Activated T-helper 9 cell treated with anti-CD3 and anti-CD28 coated beads, Interleukin-2, amount 50 U/mL, for 16 hours (primary cell): ENCODE measurements around the gene ZBTB18.
"Not testable (repeated sequence)": the region's sequence is repeated elsewhere in the genome, so short reads cannot be mapped to it uniquely, and the experiment has no call there.

Source experiments
- DNase-seq: peaks from one replicate; pipeline ENCODE4 v3.0.0-alpha.2; 2020; ENCODE audit warnings: low read depth

Gene ZBTB18

DNA sequence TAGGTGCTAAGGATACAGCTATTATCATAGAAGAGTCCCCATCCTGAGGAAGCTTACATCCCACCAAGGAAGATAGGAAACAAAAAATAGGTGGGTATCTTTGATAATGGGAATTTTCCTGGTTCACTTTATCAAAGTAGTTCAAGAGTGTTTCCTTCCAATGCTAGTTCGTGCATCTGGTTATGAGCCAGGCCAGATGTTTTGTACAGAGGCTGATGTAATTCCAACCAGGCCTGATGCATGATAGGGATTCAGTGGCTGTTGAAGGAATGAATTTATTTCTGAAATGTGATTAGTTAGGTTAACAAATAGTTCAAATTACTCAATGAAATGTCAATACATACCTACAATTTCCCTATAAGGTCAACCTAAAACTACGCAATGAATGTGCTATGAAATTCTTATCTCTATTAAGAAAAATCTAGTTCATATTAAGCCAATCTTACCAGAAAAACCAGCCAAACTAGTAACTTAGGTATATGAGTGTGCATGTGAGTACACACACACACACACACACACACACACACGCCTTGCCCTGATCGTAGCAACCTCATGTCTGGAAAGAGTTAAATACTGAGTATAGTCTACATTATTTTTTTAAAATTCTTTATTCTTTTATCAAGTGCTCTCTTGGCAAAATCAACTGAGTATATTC lies 9.5 kb upstream of the ZBTB18 start:
- DNase-seq, result no peak

DNA sequence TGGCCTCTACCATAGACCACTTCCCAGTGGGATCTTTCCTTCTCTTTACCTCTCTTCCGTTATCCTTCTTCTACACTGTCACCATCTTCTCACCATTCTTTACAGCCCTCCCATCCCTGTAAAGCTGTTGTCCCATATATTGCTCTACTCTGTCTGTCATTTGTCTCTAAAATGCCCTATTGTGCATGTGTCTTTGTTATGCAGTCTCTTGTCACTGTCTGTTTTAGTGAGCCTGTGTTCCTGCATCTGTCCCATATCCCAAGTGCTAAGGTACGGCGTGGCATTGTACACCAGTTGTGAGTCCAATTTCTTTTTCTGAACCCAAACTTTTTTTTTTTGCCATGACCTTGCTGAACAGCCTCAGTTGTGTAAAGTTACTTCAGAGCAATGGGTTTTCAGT lies 8.8 kb upstream of the ZBTB18 start:
- no peak for DNase-seq

DNA sequence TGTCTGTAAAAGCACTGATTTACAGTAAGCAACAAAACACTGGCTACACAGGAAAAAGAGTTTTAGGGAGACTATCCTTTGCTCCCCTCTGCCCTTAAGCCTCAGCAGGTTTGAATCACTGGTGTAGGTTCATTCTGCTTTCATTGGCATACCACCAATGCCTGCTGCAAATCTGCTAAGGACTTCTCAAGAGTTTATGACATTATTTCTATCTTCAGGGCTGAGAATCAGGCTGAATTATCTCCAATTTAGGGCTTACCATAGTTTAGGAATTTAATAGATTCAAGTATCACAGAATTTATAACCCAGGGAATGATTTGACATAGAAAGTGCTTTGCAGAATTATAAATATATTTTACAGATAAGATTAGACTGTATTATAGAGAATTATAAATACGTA lies 6.7 kb upstream of the ZBTB18 start:
- DNase-seq, result no peak

DNA sequence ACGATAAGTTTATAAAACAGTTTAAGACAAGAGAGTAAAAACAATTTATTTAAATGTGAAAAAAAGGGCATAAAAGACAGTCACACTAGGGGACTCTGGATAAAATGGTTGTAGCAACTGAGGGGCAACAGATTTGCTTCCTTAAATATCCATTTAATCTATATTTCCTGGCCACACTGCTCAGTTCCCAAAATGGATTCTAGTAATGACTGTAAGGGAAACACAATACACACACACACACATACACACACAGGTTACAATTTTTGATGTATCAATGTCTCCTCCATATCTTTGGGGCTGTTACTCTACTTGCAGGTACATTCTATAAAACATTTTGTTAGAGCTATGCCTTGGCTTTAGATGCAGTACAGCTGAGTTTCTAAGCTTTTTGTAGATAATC lies 4.8 kb upstream of the ZBTB18 start:
- not testable (repeated sequence) for DNase-seq

DNA sequence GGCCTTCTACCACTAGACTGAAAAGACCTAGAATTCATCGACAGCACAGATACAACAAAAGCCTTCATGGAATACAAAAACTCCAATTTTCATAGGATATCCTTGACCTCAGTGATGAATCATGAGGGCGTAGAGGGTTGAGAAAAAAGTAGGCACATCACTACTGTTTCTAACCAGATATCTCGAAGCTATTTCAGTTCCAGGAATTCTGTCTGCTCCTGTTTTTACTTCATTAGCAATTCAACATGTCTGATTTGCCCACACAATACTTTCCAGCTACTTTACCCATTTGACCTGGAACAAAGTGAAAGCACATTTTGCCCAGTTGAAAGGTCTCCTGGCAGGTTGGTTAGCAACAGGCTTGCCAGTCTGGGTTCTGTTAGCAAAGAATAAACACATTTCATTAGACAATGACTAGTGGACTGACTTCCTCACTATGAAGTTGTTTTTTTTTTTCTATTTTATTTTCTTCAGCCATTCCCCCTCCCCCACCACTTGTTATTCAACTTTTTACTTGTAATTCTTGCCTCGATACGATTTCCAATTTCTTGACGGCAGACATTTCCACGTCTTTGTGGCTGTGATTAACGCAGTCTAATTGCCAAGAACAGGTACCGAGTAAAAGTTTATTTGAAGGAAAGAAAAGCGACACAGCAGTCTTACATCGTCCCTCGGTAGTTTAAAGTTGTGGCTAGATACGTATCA lies 4.0 kb upstream of the ZBTB18 start:
- no peak for DNase-seq

DNA sequence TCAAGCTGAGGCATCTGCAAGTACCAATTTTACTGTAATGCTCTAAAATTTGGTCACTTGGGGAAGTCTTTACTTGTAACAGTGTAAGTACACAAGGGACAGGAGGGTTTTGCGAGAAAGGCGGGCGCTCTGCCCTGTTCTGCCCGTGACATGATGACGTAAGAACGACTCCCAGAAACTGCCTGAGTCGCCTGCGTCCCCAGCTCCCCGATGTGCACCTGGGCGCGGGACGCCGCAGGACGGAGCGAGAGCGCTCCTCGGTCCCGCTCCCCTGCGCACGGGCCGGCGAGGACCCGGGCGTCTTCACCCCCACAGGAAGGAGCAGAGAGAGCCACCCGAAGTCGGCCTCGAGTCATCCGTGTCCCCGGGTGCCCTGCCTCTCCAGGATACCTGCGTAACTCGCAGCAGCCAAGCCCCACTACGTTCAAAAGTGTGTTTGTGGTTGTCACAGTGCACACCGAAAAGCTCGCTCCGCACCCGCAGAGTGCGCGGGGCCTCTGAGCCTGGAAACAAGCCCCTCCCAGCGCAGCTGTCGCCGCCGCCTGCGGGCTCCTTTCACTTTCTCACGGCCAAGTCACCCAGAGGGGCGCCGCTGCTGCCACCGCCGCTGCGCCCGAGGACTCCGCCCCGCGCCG lies 3.3 kb upstream of the ZBTB18 start:
- no peak for DNase-seq

DNA sequence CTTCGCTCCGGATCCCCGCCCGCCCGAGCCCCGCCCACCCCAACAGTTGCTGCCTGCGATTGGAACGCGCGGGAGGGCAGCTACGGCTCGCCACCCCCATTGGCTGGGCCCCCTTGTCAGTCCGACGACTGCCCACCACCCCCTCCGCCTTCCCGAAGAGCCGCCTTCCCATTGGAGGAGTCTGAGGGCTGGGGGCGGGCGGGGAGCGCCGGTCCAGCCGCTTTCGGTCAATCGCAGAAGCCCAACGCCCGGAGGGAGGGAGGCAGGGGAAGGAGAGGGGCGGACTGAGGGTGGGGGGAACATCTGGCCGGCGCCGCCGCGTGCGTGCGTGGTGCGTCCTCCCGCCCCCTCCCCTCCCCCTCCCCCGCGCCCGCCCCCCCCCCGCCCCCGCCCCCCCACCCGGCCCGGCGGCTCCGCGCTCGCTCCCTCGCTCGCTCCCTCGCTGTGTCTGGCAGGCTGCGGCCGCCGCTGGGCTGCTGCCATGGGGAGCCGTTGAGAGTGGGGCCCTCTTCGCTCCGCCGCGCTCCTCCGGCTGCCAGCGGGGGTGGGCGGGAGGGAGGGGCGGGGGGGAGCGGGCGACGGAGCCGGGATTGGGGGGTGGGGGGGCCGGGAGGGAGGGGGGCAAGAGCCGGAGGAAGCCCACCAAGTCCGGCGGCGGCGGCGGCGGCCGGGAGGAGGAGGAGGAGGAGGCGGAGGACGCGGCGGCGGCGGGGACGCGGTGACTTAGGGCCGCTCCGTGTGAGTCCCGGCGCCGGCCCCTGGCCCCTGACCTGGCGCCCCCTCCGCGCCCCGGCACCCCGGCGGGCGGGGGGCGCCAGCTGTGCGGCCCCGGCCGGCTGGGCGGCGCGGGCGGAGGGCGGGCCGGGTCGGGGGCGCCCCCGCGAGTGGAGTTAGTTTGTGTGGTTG lies 2.6 kb upstream of the ZBTB18 start:
- peak; percentile 96 for DNase-seq

DNA sequence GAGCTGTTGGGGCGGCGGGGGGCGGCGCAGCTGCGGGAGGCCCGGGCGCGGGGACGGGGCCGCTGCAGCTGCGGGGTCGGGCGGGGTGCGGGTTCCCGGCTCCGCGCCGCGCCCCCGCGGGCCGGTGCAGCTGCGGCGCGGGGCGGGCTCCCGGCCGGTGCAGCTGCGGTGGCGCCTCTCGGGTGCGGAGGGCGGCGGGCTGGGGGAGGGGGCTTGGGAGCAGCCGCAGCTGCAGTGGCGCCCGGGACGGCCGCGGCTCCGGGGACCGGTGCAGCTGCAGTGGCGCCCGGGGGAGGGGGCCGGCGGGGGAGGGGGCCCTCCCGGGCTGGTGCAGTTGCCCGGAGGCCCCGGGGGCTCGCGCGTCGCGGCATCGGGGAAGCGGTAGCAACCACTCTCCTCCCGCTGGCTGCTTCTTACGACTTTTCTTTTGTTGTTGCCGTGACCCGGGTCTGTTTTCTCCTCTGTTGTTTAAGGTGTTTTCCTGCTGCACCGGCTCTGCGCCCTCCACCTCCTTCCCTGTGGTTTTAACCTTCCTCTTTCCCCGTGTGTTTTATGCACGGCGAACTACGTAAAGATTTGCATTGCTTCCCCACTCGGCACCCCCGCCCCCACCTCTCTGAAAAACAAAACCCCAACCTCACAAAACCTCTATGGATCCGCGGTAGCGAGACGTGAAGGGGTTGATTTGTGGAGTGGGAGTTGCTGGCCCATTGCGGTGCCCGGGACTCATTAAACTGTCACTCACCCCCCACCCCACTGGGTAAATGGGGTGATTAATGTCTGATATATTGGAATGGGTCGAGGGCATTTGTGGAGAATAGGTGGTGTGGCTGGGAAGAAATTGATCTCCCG lies 1.7 kb upstream of the ZBTB18 start:
- peak; percentile 32 for DNase-seq

DNA sequence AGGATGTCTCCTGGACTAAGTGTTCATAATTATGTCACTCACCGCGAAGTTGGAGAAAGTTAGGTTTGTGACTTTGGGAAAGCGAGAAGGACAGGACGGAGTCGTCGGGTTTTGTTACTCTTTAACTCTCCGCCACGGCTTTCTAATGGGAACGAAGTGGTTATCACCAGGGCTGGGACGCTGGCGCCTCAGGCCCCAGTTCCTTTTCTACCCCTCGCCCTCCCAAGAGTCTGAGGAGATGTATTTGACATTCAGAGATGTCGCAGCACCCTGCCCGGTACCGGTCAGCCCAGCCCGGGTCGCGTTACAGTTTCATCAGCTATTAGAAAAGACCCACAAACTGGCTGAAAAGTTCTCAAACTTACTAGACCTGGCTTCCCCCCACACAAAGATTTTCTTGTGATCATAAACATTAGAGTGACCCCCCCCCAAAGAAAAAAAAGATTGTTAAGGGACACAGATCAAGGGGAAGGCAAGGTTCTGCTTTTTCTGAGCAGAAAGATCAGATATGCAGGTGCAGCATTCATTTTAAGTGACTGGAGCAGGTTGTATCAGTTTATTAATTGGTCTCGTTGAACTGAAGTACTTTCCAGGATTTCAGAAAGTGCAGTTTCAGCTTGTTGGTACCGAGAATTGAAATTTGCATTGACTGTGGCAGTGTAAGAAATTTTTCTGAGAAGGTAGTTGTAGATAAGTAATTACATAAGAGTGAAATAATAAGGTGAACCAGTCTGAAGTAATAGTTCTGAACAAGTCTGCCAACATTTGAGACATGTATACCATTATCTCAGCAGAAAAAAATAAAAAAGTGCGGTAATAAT lies 859 bp upstream of the ZBTB18 start:
- DNase-seq, result no peak

DNA sequence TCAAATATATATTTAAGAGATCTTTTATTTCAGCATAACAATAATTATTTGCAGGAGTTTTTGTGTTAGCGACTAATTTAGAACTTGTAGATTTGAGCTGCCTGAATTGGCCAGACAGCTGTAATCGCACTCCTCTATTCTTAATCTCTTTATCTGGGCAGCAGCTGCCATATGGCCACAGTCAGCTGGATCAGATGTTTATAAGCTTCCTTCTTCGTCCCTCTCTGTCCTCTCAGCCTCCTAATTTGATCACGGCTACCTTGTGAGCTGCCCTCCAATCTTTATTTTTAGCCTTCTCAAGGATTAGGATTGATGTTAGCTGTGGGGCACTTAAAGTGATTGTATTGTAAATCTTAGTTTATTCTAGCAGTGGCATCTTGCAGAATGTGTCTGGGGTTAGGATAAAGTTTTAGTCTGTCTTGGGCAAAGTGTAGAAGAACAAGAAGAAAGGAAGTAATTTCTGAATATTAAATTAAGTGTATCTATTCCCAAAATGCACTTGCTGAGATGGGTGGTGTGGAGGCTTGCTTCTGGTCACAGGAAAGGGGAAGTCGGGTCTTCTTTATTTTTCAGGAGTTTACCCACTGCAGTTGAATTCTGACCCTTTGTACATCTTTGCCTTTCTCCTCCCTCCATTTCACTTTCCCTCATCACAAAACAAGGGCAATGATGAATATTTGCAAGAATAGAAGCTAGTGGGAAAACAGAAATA lies 1.1 kb downstream of the ZBTB18 start:
- no peak for DNase-seq

DNA sequence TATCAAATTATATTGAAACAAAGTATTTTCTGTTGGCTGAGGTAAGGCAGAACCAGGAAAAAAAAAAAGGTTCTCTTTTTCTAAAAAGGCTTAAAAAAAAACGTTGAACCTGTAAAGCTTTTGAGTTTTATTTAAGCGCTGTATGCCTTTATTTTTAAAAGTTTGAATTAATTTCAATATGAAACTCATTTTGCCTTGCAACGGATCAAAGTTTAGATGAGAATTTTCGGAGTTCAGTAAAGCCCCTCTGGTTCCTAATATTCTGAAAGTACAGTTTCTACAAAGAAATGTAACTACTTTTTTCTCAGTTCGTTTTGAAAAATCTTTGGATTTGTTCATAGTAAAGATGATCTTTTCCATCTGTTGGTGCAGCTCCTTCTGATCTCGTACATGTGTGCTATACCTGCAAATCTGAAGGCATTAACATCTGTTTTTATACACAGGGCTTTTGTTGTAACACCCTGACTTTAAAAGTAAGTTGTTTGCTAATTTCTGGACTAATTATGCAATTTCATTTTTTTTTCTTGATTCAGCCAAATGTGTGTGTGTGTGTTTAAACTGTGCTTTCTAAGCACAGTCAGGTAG lies 1.7 kb downstream of the ZBTB18 start:
- no peak for DNase-seq

DNA sequence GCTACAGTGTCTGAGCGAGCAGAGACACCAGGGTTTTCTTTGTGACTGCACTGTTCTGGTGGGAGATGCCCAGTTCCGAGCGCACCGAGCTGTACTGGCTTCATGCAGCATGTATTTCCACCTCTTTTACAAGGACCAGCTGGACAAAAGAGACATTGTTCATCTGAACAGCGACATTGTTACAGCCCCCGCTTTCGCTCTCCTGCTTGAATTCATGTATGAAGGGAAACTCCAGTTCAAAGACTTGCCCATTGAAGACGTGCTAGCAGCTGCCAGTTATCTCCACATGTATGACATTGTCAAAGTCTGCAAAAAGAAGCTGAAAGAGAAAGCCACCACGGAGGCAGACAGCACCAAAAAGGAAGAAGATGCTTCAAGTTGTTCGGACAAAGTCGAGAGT lies 2.7 kb downstream of the ZBTB18 start:
- no peak for DNase-seq

DNA sequence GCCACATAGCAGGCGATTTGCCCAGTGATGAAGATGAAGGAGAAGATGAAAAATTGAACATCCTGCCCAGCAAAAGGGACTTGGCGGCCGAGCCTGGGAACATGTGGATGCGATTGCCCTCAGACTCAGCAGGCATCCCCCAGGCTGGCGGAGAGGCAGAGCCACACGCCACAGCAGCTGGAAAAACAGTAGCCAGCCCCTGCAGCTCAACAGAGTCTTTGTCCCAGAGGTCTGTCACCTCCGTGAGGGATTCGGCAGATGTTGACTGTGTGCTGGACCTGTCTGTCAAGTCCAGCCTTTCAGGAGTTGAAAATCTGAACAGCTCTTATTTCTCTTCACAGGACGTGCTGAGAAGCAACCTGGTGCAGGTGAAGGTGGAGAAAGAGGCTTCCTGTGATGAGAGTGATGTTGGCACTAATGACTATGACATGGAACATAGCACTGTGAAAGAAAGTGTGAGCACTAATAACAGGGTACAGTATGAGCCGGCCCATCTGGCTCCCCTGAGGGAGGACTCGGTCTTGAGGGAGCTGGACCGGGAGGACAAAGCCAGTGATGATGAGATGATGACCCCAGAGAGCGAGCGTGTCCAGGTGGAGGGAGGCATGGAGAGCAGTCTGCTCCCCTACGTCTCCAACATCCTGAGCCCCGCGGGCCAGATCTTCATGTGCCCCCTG lies 3.3 kb downstream of the ZBTB18 start:
- no peak for DNase-seq

DNA sequence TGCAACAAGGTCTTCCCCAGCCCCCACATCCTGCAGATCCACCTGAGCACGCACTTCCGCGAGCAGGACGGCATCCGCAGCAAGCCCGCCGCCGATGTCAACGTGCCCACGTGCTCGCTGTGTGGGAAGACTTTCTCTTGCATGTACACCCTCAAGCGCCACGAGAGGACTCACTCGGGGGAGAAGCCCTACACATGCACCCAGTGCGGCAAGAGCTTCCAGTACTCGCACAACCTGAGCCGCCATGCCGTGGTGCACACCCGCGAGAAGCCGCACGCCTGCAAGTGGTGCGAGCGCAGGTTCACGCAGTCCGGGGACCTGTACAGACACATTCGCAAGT lies 3.8 kb downstream of the ZBTB18 start:
- DNase-seq, result no peak

DNA sequence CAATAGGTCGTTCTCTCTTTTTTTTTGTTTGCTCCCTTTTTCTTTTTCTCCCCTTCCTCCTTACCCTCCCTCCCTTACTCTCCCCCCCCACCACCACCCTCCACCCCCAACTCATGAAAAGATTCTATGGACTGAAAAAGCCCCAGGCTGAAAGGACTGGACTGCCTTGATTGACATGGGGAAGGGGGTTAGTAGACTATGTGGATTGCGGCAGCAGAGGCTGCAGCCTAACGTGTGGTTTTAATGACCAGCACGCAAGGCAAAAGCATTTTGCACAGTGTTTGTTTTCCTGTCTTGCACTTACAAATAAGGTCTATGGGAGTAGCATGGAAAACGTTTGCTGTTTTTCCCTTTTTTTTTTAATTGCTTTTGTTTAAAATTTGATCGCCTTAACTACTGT lies 5.5 kb downstream of the ZBTB18 start:
- DNase-seq, result no peak

DNA sequence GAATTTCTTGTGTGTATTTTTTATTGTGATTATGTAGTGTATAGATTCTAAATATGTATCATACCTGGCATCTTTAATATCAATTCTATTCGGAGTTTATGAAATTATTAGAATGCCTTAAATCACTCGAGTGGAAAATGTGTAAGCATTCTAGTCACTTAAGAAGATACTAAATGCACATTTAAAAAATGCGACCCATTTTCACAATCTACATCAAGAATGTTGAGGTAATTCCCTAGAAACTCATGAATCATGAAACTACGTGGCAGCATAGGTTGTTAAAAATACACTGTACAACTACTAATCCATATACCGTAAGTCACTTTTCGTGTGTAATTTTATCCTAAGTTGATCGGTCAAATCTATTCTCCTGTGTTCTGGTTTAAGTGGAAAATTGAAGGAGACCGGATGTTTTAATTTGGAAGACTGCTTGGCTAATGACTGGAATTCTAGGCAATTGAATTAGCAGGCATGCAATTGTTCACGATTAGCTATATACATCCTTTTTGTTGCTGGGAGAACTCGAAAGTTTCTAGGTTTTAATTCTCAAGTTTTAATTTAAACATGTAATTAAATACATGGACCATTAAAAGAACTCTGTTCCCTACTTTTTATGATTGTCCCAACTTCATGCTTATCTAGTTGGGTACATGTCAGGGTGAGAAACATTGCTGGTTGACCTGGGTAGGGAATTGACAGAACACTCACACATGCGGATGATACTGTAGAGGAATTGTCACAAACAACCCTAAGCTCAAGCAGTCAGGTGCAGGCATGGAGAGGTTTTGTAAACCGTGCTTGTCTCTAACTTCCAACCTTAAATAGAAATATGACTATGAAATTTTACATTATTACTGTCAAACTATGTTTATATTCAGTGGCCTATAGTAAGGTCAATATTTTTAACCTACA lies 6.6 kb downstream of the ZBTB18 start:
- no peak for DNase-seq

DNA sequence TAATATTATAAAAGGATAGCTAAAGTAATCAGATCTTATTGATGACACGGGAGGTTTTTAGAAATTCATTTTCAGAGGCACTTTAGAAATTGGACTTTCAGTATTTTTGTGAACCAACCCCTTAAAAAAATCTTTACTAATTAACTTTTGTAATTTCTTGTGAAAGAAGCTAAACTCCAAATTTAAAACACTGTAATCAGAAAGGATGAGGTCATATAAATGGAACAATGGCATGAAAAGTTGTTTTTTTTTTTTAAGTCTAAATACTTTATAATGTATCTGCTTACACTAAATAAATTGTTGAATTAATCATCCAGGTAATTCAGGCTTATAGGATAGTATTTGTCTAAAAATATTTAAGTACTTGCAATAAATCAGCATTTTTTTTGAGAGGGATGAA lies 9.0 kb downstream of the ZBTB18 start:
- no peak for DNase-seq

DNA sequence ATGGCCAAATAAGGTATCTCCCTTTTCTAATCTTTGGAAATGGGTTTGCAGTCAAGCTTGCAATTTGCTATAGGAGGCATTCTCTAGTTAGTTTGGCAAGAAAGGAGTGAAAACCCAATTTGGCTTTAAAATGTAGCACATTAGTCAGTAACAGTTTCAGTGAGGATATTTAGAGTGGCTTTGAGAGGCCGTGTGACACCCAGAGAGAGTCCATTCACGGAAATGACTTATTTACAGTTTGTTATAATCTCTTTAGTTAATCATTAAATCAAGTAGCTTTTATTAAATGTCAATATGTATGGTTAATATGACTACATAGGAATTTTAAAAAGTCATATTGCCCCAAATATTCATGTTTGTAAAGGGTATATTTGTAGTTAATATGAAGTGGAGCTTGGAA lies 9.6 kb downstream of the ZBTB18 start:
- no peak for DNase-seq
